GM18870 (cell line): Measurements from ENCODE around the gene AGAP1.

ENCODE experiments used
- ATAC-seq: cut with Tn5 transposase; IDR thresholded peaks from one replicate; pipeline ENCODE4 v1.9.1; 2021; ENCODE audit warnings: moderate library complexity; ENCODE audit not compliant: unreplicated experiment

Gene AGAP1

DNA sequence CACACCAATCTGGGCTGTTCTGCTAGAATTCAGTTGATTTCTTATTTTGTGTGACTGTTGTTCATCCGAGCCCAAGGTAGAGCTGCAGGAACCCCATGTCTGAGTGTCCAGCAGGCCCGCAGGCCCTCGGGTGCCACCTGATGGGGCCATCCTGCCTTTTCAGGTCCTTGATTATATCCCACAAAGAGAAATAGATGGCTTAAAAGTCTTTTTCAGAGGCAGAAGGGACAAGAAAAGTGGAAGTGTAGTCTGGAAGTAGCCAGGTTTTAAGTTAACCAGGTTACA, 52.2 kb downstream of the AGAP1 start:
- ATAC-seq, result no peak

DNA sequence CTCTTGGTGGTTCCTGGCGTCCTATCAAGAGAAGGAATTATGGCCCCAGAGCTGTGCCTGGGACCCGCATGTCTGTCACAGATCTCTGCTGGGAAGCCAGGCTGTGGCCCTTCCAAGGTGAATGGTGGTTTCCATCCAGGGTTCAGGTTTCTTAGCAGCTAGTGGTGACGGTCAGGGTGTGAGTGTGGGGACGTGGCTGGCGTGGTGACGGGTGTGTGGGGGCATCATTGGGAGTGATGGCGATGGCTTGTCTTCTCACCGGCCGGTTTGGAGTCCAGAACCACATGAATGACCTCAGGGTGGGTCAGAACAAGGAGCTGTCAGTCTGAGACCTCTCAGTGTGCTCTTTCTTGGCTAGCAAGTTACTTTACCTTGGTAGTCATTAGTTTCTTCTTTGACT, 52.6 kb downstream of the AGAP1 start:
- no peak for ATAC-seq

DNA sequence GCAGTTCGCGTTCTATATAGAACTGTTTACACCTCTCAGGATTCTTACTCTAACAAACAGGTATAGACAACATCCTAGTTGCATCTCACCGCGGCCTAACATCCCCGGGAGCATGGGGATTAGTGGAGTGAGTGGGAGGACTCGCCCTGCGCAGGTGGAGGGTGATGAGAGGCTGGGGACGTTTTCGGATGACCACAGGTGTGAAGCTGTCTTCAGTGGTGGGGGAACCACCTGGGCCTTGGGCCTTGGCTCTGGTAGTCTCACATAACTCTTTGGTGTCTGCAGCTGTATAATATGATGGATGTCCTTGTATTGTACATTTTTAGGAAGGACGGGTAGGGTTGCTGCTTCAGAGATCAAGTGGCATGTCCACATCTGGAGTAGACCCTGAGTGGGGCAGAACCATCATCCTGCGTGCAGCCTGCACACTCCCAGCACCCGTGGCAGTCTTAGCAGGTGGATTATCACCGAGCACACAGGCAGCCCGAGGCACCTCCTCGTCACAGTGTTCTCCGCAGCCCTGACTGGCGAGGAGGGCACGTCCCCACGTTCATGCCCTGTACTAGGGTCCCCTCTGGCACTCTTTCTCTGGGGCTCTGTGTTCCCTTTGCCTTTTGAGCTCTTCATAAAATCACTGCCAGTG, 56.0 kb downstream of the AGAP1 start:
- ATAC-seq, result no peak

DNA sequence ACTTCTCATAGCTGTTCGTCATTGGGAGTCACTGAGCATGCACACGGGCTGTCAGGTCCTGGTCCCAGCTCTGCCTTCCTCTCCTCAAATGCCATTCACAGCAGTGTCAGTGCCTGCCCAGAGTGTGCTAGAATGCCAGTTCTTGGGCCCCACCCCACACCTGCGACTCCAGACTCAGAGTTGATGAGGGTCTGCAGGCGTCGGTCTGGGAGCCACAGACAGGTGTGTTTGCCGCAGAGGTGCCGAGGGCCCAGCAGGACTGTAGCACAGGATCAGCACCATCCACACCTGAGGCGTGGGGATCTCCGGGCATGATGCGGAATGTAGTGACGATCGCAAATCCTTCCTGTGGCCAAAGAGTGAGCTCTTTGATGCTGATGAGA, 56.5 kb downstream of the AGAP1 start:
- no peak for ATAC-seq

DNA sequence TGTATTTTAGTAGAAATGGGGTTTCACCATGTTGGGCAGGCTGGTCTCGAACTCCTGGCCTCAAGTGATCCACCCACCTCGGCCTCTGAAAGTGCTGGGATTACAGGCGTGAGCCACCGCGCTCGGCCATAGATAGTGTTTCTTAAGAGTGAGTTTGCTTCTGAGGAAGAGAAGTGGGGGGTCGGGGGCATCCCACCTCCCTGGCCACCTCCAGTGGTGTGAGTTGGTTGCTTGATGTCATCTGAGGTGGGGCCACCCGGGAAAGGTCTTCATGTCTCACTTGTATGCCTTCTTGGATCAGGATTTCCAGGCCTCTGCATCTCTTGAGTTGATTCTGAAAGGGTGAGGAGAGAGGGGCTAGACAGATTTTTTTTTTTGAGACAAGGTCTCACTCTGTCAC, 57.1 kb downstream of the AGAP1 start:
- no peak for ATAC-seq

DNA sequence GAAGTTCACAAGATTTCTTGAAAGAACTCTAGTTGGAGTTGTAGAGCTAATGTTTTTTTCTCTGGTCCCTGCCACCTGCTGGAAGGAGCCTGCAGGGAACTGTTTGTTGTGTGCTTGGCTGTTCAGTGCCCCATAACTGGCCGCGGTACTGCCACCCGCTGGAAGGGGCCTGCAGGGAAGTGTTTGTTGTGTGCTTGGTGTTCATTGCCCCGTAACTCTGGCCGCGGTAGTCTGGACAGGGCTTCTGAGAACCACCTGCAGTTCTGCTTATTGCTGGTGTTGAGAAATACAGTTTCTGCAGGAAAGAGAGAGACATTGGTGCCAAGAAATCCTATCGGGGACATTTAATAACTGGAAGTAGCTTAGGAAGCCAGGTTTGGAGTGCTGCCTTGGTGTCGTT, 58.1 kb downstream of the AGAP1 start:
- ATAC-seq, result no peak

DNA sequence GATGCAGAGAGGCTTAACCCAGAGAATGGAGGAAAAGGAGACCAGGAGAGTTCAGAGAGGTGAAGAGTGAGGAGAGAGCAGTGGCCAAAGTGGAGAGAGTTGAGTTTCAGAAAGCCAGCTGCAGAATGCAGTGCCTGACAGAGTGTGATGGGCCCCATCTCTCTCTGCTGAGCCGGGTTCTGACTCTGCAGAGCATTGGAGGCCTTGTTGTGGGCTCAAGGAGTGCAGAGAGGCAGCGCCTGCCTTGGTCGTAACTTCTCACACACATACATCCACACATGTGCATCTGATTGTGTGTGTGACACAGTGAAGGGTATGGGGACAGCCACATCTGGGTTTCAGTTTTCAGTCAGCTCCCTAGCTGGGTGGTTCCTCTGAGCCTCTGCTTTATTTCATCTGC, 58.8 kb downstream of the AGAP1 start:
- no peak for ATAC-seq

DNA sequence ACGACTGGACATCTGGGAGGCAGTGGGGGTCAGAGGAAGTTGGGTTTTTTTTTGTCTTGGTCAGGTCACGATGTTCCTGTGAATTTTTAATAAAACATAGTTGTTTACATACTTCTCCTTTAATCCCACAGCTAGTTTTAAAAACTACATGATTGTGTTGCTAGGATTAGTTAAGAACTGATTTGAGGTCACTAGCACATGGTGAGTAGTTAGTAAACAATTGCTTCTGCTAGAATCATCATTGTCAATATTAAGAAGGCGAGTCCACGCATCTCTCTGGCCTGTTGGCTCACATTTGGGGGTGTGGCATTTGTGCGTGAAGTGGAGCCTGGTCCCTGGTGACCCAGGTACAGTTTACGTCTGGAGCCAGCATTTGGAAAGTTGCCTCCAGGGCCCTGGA, 59.4 kb downstream of the AGAP1 start:
- ATAC-seq, result no peak

DNA sequence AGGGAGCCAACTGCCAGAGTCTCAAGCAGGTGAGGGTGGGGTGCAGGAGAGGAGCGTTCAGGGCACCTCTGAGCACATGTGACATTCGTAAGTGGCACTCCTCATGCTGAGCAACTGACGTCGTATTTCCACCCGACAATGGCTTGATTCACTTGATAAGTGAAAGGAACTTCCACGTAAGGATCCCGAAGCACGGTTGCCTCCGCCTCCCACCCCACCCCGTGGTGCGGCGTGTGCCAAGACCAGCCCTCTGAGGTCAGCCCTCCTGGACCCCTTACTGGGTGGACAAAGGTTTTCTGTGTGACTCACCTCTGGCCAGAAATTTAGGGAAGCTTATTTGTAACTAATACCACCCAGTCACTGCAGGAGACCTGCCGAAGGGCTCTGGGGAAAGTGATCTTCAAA, 59.9 kb downstream of the AGAP1 start:
- no peak for ATAC-seq

DNA sequence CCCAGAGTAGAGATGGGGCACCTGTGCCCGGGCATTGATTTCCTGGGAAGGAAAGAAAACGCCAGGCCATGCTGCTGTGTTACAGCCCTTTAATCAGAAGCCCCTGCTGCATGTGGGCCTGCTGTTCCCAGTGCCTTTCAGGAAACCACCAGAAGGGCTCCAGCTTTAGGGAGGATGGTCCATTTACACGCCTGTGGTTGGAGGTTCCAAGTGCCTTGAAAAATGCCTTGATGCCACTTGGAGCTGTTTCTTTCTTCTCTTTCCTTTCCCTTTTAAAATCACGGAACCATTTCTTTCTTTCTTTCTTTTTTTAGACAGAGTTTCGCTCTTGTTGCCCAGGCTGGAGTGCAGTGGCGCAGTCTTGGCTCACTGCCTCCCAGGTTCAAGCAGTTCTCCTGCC, 60.5 kb downstream of the AGAP1 start:
- no peak for ATAC-seq

DNA sequence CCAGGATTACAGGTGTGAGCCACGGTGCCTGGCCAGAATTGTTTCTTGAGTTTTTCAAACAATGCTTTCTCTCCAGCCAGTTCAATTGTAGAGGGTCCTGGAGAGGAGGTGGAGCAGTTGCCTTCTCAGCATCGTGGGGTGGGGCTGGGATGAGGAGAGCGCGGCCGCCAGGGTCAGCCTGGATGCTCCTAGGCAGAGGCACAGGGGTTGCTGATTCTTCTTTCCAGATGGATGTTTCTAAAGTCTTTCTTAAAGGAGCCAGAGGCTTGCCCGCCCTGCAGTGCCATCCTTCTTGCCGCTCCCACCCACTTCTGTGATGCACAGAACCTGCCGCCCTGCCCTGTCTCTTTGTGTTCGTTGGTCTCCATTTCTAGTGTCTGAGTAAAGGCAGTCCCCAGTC, 61.1 kb downstream of the AGAP1 start:
- ATAC-seq, result no peak

DNA sequence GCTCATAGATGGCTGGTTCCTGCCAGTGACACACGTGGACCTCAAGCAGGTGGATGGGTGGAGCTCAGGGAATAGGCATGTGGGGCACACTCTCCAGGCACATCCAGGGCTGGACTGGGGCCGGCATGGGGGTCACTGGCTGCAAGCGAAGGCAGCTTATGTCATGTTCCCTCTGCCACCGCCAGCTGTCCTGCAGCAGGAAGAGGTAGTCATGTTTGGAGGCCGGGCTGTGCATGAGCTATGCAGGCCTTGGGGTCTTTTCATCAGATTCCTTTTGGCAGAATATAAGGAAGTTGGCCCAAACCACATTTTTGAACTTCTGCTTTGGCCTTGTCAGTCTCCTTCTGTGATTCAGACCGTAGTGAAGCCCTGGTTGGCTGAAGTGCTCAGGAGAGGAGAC, 61.5 kb downstream of the AGAP1 start:
- no peak for ATAC-seq

DNA sequence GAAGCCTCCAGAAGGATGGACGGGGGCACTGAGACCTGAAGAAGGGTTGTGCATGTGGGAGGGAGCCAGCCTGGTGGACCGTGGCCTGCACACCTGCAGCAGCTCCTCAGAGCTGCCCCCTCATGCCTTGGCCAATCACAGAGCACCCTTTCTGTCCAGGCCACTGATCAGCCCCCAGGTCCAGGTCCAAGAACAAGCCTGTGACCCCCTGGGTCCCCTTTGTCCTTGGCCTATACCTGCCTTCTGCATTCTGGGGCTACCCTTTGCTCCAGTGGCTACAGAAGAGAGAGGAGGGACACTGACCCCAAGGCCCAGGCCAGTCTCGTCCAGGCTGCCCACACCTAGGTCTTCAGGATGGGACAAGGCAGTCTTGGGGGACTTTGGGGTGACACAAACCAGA, 62.2 kb downstream of the AGAP1 start:
- ATAC-seq, result no peak

DNA sequence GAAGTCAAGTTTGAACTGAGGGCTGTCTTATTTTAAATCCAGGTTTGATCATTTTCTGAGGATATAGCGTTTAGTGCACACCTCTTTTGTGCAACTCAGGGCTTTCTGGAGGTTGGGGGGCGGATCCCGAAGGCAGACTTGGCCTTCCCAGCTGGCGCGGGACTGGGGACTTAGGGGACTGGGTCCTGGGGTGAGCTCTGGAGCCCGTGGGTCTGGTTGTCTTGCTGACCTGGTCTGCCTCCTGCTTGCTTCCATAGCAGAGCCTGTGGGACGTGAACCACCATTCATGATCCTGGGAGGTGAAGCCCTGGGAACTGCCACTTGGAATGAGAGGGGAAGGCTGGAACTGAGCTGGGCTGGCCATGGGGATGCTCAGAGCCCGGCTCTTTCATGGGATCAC, 63.1 kb downstream of the AGAP1 start:
- no peak for ATAC-seq

DNA sequence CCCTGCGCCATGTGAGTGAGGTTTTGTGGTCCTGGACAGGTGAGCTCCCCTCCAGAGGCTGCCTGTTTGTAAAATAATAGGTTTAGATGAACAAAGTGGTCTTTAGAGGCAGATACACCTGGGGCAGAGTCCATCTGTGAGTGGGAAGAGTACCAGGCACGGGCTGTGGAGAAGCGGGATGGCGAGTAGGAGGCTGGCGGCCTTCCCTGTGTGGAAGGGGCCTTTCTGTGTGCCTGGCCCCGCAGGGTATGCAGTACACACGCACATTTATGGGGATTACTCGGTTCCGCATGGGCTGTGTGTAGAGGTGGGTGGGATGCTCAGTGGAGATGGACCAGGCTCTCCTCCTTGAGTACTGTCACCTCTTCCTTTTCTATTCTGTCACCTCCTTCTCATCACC, 64.1 kb downstream of the AGAP1 start:
- no peak for ATAC-seq

DNA sequence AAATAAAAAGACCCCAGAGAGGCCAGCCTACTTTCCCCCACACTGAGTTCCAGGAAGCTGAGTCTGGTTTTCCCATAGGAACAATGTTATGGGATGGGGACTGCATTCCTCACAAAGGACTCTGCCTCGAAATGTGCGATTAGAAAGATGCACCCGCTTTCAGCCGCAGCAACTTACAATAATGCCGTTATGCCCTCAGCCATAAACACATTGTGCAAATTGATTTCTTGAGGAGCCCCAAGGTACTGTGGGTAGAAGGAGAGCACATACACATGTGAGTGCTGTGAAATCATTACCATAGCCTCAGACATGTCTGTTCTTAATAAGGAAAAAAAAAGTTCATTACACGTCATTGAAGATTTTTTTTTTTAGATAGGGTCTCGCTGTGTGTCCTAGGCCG, 64.7 kb downstream of the AGAP1 start:
- ATAC-seq, result no peak

DNA sequence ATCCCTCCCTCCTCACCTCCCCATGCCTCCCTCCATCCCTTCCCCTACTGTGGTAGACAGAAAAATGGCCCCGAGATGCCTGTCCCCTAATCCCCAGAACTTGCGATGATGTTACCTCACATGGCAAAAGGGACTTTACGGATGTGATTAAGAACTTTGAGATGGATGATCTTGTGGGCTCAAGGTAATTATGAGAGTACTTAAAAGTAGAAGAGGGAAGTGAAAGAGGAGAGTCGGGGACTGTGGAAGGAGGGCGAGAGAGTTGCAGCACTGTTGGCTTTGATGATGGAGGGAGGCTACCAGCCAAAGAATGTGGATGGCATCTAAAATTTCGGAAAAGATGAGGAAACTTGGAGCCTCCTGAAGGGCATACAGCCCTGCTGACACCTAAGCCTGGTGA, 66.5 kb downstream of the AGAP1 start:
- ATAC-seq, result no peak

DNA sequence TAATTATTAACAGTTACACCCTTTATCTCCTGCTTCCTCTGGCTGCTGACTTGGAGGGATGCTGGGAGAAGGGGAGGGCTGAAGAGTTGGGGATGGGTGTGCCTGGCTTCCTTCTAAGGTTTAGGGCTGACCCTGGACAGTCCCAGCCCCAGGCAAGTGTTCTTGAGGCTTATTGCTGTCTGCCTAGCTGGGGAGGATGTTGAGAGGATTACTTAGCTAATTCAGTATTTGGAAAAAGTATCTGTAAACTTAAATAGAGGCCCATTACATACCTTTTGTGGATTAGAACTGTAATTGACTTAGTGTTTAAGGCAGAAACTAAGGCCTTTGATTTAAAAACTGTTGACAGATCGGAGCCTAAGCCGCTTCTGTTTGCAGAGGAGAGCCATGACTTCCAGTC, 67.6 kb downstream of the AGAP1 start:
- no peak for ATAC-seq

DNA sequence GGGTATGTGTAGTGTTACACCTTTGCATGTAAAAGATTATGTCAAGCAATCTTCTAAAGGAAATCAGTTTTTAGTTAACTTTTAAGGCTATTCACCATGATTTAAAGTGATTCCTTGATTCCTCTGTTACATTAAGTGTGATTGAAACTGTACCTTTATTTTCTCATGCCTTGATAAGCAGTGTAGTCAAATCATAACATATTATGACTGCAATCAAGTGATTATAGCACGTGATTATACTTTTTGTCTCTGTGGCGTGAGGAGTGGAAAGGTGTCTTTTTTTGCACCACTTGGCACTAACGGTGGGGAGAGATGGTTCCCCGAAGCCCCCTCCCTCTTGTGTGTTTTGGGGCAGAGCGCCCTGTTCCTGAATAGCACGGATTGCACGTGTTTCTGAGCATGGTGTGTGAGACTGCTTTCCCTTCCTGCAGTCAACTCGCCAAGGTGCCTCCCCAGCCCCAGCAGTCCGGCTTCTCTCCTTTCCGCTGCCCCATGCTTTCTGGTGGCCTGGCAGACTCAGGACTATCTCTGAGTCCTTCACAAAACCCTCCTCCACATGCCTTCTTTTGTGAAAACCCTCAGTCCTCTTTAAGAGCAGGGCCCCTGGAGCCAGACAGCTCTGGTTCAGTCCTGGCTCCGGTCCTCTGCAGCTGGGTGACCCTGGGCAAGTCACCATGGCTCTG, 68.4 kb downstream of the AGAP1 start:
- no peak for ATAC-seq

DNA sequence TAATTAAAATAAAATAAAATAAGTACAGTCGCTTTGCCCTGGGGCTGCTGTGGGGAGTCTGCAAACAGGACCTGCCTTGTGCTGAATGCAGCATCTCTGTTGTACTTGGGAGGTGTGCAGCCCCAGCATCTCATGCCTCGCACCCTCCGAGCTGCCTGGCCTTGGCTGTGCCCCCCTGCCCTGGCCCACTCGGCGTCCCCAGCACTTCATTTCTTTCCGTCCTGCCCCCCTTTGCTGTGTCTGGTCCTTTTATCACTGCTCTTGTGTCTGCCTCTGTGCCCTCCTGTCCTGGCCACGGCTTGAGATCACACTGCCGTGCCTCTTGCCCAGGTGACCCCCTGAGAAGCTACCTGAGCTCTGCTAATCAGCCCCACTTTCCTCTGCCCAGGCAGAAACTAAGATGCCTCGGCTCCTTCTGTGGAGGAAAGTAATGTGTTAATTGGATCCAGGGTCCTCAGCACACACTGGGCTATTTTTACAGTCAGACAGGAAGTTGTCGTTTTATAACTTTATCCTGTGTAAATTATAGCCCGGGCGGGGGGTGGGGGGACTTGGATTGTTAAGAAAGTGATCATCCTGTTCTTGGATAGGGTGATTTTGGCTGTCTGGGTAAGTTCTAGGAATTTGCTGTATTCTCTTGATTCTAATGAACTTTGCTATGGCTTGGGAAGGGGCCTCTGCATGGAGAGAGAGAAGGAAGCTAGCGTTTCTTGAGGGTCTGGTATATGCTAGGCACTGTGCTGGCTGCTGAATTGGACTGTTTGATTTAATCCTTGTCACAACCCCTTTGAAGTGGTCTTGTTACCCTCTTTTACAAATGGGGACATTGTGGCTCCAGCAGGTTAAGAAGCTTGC, 69.4 kb downstream of the AGAP1 start:
- no peak for ATAC-seq

DNA sequence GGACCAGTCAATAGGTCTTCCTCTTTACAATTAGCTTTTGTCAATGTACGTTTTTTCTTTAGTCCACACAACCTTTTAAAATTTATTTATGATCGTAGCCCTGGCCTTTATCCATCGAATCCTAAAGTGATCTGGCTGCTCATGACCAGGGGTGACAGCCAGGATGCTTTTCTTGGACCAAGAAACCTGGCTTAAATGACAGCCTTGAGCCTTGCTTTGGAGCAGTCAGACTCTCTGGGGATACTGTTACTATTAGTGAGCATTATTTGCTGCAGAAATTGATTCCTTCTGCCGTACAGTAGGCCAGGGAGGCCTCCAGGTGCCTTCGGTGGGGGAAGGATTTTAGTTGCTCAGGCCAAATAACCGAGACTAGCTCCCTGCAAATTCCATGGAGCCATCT, 70.2 kb downstream of the AGAP1 start:
- ATAC-seq, result no peak

DNA sequence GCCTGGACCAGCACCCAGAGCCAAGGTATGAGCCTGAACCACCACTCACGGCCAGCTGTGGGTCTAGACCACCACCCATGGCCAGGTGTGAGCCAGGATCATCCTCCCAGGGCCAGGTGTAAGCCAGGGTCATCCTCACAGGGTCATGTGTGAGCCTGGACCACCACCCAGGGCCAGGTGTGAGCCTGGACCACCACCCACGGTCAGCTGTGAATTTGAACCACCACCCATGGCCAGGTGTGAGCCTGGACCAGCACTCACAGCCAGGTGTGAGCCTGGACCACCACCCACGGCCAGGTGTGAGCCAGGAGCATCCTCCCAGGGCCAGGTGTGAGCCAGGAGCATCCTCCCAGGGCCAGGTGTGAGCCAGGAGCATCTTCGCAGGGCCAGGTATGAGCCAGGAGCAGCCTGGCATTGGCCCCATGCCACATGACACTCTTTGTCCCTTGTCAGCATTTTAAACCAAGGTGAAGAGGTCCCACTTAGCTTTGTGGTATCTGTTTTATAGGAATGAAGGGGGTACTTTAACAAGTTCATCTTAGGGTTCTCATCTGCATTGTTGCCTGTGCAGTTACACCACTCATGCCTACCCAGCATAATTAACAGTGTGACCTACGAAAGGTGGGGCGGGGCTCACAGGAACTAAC, 71.2 kb downstream of the AGAP1 start:
- no peak for ATAC-seq
